HL-60 (cell line): ENCODE data around the gene BRMS1.

ENCODE experiments used
- POLR2AphosphoS5 ChIP-seq: IDR thresholded peaks from 2 replicates; pipeline ENCODE4 v1.6.1; 2012; ENCODE audit warnings: low read depth
- SPI1 ChIP-seq: IDR thresholded peaks from 2 replicates; pipeline ENCODE4 v1.6.1; 2012; ENCODE audit warnings: low read depth, mild to moderate bottlenecking, borderline replicate concordance
- TF ChIP-seq, protein P1 (sequence below): IDR thresholded peaks from one replicate; pipeline ENCODE4 v1.5.1; 2011; ENCODE audit warnings: low read length, control low read depth, inconsistent platforms; ENCODE audit not compliant: insufficient read depth
- TF ChIP-seq, protein P2 (sequence below): IDR thresholded peaks from 2 replicates; pipeline ENCODE4 v1.6.1; 2012; ENCODE audit warnings: low read depth; ENCODE audit not compliant: insufficient replicate concordance

DNA sequence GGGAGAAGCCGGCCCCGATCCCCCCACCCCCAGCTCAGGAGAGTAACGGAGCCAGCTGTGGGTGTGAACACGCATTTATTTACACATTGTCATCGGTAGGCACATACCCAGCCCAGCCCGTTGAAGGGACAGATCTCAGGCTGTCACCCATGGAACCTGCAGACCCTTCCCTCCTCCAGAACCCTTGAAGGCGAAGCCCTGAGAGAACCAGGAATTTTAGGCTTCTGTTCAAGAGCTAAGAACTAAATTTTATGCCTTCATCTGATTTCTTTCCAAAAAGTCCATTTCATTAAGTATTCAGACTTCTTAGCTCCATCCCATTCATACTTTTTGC lies 379 bp upstream of the BRMS1 start:
- no peak for TF ChIP-seq SPI1
- TF ChIP-seq, protein P1, sequence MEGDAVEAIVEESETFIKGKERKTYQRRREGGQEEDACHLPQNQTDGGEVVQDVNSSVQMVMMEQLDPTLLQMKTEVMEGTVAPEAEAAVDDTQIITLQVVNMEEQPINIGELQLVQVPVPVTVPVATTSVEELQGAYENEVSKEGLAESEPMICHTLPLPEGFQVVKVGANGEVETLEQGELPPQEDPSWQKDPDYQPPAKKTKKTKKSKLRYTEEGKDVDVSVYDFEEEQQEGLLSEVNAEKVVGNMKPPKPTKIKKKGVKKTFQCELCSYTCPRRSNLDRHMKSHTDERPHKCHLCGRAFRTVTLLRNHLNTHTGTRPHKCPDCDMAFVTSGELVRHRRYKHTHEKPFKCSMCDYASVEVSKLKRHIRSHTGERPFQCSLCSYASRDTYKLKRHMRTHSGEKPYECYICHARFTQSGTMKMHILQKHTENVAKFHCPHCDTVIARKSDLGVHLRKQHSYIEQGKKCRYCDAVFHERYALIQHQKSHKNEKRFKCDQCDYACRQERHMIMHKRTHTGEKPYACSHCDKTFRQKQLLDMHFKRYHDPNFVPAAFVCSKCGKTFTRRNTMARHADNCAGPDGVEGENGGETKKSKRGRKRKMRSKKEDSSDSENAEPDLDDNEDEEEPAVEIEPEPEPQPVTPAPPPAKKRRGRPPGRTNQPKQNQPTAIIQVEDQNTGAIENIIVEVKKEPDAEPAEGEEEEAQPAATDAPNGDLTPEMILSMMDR, result no peak
- TF ChIP-seq, protein P2, sequence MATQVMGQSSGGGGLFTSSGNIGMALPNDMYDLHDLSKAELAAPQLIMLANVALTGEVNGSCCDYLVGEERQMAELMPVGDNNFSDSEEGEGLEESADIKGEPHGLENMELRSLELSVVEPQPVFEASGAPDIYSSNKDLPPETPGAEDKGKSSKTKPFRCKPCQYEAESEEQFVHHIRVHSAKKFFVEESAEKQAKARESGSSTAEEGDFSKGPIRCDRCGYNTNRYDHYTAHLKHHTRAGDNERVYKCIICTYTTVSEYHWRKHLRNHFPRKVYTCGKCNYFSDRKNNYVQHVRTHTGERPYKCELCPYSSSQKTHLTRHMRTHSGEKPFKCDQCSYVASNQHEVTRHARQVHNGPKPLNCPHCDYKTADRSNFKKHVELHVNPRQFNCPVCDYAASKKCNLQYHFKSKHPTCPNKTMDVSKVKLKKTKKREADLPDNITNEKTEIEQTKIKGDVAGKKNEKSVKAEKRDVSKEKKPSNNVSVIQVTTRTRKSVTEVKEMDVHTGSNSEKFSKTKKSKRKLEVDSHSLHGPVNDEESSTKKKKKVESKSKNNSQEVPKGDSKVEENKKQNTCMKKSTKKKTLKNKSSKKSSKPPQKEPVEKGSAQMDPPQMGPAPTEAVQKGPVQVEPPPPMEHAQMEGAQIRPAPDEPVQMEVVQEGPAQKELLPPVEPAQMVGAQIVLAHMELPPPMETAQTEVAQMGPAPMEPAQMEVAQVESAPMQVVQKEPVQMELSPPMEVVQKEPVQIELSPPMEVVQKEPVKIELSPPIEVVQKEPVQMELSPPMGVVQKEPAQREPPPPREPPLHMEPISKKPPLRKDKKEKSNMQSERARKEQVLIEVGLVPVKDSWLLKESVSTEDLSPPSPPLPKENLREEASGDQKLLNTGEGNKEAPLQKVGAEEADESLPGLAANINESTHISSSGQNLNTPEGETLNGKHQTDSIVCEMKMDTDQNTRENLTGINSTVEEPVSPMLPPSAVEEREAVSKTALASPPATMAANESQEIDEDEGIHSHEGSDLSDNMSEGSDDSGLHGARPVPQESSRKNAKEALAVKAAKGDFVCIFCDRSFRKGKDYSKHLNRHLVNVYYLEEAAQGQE, result no peak
- no peak for TF ChIP-seq POLR2AphosphoS5
